Activated CD4-positive, alpha-beta T cell treated with anti-CD3 and anti-CD28 coated beads for 4 hours (primary cell): ENCODE data around the gene PRTFDC1.
"Not testable (repeated sequence)": the region's sequence is repeated elsewhere in the genome, so short reads cannot be mapped to it uniquely, and the experiment has no call there.

Experiments used
- DNase-seq, 2 donors: peaks; one replicate each; pipeline ENCODE4 v3.0.0-alpha.2; 2020

Gene PRTFDC1

GRCh38 chr10:24963521-24964041 is 11.2 kb upstream of the PRTFDC1 start:
- no peak for DNase-seq

- no peak for DNase-seq
These were observed 10.6 kb upstream of the PRTFDC1 start for GRCh38 chr10:24962995-24963394.

DNA sequence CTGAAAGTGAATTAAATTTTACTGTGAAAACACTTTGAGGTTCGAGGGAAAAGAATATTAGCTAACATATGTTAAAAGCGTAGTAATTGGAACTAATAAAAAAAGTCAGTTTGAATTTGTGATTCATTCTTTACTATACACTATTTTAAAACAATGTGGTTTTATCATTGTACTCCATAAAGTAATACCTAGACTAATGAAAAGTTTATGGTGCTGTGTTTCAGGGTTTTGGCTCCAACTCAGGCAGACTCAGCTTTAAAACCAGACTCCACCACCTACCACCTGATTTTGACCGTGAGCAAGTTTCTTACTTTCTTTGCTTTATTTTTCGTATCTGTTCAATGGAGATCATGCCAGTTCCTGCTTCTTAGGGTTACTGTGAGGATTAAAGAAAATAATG is 9.2 kb upstream of the PRTFDC1 start:
- DNase-seq: no peak

- no peak for DNase-seq
These were observed 7.0 kb upstream of the PRTFDC1 start for GRCh38 chr10:24959382-24959730.

DNA sequence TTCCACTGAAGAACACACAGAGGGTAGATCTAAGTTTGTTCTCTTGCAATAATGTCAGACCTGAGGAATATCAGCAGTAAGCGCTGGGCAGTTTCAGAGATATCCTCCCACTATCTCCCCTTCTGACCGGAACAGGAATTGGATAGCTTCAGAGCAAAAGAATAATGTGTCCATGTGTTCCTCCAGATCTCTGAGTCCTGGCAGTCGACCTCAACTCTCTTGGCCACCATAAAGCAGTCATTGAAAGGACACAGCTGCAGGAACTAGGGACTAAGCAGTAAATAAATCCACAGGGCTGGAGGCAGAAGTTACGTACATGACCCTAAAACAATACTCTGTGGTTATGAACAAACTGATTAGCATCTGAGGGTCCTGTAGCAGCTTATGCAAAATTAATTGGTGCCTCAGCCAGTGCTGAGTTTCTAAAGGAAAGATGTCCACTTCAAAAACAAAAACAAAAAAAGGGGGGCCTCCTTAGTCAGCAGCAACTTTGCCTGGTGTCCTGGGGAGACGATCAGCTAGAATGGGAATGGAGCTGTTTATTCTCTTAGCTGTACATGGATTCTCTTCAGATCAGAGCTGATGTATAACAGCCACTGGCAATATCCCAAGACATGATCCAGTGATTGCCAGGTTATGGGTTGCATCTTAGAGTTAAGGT is 6.4 kb upstream of the PRTFDC1 start:
- DNase-seq: no peak

DNA sequence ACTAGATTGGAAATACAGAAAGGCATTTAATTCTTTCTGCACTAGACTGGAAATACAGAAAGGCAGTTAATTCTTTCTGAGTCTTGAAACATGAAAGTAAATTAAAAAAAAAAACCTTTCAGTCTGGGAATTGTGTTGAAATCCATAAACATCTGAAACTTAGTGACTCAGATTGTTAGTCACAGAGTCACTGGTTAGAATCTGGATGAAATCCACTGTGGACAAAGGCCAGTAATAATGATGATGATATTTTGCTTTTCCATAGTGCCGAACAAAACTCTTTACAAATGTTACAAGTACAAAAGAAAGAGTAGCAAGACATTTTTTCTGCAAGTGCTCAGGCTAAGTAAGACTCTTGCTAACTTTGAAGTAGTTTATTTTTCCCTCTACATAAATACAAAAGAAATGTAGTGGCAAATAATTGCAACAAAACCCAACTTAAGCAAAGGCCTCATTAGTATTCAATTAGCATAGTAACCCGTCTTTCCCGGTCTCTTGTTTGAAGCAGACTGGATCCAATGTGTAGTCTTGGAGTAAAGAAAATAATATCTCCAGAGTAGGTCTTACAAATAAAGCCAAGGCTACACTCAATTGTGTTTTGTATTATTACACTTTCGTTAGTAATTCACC is 5.8 kb upstream of the PRTFDC1 start:
- no peak for DNase-seq

DNA sequence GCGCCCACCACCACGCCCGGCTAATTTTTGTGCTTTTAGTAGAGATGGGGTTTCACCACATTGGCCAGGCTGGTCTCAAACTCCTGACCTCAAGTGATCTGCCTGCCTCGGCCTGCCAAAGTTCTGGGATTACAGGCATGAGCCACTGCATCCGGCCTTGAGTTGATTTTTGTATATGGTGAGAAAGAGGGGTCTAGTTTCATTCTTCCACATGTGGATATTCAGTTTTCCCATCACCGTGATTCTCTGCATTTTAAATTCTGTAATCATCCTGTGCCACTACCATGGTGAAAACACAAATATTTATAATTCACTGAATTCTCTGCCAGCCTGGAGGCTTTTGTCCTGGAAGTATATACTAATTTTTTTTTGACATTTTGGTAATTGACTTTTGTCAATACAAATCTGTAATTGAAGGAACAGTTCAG is 5.2 kb upstream of the PRTFDC1 start:
- DNase-seq: not testable (repeated sequence)

DNA sequence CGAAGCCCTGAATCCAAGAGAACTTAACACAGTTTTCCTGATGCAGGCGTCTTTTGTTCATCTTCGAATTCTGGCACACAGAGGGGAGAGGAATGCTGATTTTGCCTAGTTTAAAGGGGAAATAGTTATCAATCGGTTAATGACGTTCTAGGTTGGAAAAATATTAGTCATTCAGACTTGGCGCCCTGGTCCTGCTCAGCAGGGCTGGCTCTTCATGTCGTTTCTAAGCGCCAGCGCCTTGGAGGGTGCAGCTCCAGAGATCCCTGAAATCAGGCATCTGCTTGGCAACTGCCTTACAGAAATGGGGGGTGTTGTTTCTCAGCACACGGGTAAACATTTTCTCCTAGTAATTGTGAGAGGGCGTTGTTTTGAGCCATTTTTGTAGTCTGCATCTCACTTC is 1.3 kb upstream of the PRTFDC1 start:
- no peak for DNase-seq

GRCh38 chr10:24952707-24953645 is 570 bp upstream of the PRTFDC1 start:
- DNase-seq: peak; percentile 44 to 51

DNA sequence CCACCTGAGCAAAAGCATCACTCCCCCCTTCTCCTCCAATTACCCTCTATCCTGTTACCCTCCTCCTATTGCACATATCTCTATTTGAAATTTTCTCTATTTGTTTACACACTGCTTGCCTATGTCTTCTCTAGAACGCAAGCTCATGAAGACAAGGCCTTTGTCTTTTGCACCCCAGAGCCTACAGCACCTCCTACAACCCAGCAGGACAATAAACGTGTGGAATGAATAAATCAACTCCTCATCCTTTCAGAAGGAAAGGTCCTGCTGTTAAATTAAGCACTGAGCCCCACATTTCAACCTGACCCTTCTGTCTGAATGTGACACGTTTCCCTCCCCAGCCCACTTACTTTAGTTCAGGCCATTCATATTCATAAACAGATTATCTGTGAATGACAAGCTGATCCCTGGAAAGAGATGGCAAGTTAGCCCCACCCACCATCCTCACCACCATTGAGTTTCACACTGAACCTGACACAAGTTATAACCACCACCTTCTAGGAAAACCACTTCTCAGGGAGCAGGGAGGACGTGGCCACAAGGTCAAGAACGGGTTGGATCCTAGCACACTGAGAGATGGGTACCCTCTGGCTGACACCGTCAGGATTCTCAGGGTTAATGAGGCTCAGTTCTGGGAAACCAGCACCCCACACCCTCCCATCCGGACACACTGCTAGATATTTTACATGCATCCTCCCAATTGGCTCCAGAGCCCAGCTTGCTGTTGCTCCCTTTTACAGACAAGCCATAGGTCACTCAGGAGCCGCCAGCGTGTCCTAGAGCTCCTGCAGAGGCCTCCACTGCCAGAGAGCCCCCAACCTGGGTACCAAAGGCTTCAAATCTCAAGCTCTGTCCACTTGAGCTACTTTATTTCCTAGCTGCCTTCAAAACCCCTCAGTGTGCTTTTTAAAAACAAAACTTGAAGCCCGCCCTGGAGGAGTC is 934 bp downstream of the PRTFDC1 start:
- no peak for DNase-seq

GRCh38 chr10:24950439-24950838 is 2.0 kb downstream of the PRTFDC1 start:
- DNase-seq: no peak

GRCh38 chr10:24949616-24950015 is 2.8 kb downstream of the PRTFDC1 start:
- no peak for DNase-seq

DNA sequence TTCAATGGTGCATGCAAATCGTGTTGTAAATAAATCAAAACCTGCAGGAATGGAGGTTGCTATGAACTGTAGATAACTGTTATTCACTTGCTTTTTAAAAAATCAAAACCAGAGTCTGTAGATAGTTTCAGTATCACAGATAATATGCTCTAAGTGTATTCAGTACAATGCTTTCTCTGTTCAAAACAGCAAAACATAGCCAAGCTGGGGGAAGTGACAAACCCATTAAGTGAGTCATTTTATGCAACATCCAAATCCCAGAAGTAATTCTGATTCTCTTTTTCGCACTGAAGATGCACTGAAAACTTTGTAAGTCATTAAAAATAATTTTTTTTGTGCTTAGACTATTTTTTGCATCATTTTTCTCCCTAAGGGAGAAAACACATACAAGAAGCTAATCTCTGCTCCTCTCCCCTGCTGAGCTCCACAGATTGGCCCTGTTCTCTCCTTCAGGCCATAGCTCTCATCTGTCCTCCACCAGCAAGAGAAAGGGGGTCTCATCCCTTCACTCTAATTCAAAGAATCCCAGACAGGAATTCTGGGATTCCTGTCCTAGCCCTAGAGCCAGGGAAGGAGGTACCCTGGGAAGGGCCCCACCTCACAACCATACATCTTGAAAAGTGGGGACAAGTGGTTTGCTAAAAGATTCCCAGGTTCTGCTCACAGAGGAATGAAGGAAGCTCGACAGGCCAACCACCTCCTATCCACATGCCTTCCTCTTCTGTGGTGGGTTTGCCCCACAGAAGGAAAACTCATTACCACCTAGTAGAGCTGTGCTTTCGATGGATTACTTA is 4.9 kb downstream of the PRTFDC1 start:
- no peak for DNase-seq

DNA sequence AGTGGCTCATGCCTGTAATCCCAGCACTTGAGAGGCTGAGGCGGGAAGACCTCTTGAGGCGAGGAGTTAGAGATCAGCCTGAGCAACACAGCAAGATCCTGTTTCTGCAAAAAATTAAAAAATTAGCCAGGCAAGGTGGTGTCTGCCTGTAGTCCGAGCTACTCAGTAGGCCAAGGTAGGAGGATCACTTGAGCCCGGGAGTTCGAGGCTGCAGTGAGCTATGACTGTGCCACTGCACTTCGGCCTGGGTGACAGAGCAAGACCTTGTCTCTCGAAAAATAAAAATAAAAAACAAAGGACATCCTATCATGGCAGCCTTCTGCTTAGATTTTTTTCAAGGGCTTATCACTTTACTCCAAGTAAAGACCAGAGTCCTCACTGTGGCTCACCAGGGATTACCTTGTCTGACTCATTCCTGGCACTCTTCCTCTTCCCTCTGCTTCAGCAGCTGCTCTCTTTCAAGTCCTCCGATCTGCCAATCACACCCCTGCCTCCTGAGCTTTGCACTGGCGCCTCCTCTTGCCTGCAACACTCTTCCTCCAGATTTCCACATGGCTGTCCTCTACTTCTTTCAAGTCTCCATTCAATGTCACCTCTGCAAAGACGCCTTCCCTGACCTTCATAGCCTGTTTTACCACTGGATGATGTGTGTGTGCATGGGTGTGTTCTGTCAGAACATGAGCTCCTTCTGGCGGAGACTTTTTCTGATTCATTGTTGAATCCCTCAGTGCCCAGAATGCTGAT is 7.7 kb downstream of the PRTFDC1 start:
- DNase-seq: no peak

- no peak for DNase-seq
These were observed 13.9 kb downstream of the PRTFDC1 start for GRCh38 chr10:24938525-24938924.

DNA sequence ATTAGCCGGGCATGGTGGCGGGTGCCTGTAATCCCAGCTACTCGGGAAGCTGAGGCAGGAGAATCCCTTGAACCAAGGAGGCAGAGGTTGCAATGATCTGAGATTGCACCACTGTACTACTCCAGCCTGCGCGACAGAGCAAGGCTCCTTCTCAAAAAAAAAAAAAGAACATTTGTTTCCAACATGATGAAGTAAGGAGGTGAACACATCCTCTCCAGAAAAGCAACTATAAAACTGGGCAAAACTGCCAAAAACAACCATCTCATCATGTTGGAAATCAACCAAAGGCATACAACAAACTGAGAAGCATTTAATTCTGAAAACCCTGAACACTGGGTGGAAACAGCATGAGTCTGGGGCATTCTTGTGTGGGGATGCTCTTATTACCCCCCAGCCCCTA is 14.3 kb downstream of the PRTFDC1 start:
- no peak for DNase-seq

- no peak for DNase-seq
These were observed 16.7 kb downstream of the PRTFDC1 start for GRCh38 chr10:24935504-24936292.

- no peak for DNase-seq
These were observed 21.2 kb downstream of the PRTFDC1 start for GRCh38 chr10:24931236-24931635.

GRCh38 chr10:24930427-24930826 is 22.0 kb downstream of the PRTFDC1 start:
- DNase-seq: no peak

GRCh38 chr10:24929904-24930303 is 22.5 kb downstream of the PRTFDC1 start:
- no peak for DNase-seq
